ENCODE data around the gene NPVF. TPM values are rescaled to one million over a fixed set of nuclear protein-coding genes. Genes with fewer than 3 reads are reported as not detected.

The NPVF gene
- total RNA-seq = not detected in 2 replicates

GRCh38 chr7:25228386-25228785, at the start of gene NPVF:
Gene NPVF, minus strand, starts transcription at chr7:25228486. Its CDS starts 47 bp downstream, at chr7:25228439.

Other genes with a start within 250 kb of the NPVF start
- 12.6 and 40.3 TPM in 2 replicates for gene OSBPL3, start 248.3 kb downstream of the NPVF start, total RNA-seq
- gene CYCS, start 103.2 kb downstream of the NPVF start, total RNA-seq = 28.3 and 41.1 TPM in 2 replicates

Measured in bladder microvascular endothelial cell (primary cell).